HEK293 (cell line): ENCODE results near the gene FBXO28.

Source experiments
- CTCF ChIP-seq: fragments of 450-650 bp; formaldehyde crosslinking; IDR thresholded peaks from 2 replicates; pipeline ENCODE4 v1.5.1; 2016; ENCODE audit warnings: missing biosample characterization, missing genetic modification characterization
- PRDM1 ChIP-seq: fragments of 450-650 bp; formaldehyde crosslinking; IDR thresholded peaks from 2 replicates; pipeline ENCODE4; 2016; ENCODE audit warnings: missing biosample characterization, missing genetic modification characterization
- YY1 ChIP-seq: fragments of 450-650 bp; formaldehyde crosslinking; IDR thresholded peaks from 2 replicates; pipeline ENCODE4 v1.5.1; 2018; ENCODE audit warnings: missing biosample characterization, missing genetic modification characterization
- ZBTB10 ChIP-seq: fragments of 450-650 bp; formaldehyde crosslinking; IDR thresholded peaks from 2 replicates; pipeline ENCODE4 v1.5.1; 2016; ENCODE audit warnings: missing biosample characterization, missing genetic modification characterization
- ZBTB49 ChIP-seq: fragments of 450-650 bp; formaldehyde crosslinking; IDR thresholded peaks from 2 replicates; pipeline ENCODE4 v1.5.1; 2016; ENCODE audit warnings: missing biosample characterization, missing genetic modification characterization, low read depth
- ZNF274 ChIP-seq, 2 experiments: fragments of 200-500 bp in 1 of 2; fragments of 450-650 bp in 1 of 2; sonication (Bioruptor generic) in 1 of 2; formaldehyde crosslinking in 1 of 2; IDR thresholded peaks; 2 replicates each; pipeline versions ENCODE4 v1.5.1 to v1.6.1; 2014 to 2016; ENCODE audit warnings: borderline replicate concordance in 1 of 2, inconsistent platforms in 1 of 2, low read length in 1 of 2, missing biosample characterization in 1 of 2, missing genetic modification characterization in 1 of 2
- ZNF366 ChIP-seq: fragments of 450-650 bp; formaldehyde crosslinking; conservative IDR thresholded peaks from 2 replicates; pipeline ENCODE4 v1.5.1; 2016; ENCODE audit warnings: missing biosample characterization, missing genetic modification characterization
- ZNF513 ChIP-seq: fragments of 450-650 bp; IDR thresholded peaks from 2 replicates; pipeline ENCODE4 v1.5.1; 2018; ENCODE audit warnings: missing biosample characterization, missing genetic modification characterization
- ZNF621 ChIP-seq: fragments of 450-650 bp; formaldehyde crosslinking; IDR thresholded peaks from 2 replicates; pipeline ENCODE4 v1.5.1; 2017; ENCODE audit warnings: missing biosample characterization, missing genetic modification characterization
- ZSCAN4 ChIP-seq: fragments of 450-650 bp; formaldehyde crosslinking; IDR thresholded peaks from 2 replicates; pipeline ENCODE4 v1.5.1; 2017; ENCODE audit warnings: missing biosample characterization, missing genetic modification characterization

- TF ChIP-seq ZNF513 = no peak; the same call in 1 of the 2 replicates
- no peak for TF ChIP-seq ZBTB10 (tag by site-specific recombination)
- no peak for TF ChIP-seq PRDM1
- TF ChIP-seq CTCF (tag by site-specific recombination) = no peak
- TF ChIP-seq ZNF621 (tag by site-specific recombination) = no peak
- no peak for TF ChIP-seq ZNF274 (IDR thresholded peaks at IDR 0.05; ENCODE audit: low read length)
- no peak for TF ChIP-seq ZNF274 (tag by site-specific recombination; IDR thresholded peaks at IDR 0.05; ENCODE audit: borderline replicate concordance)
- TF ChIP-seq ZNF366 (tag by site-specific recombination) = peak; percentile 30; the same call in 1 of the 2 replicates
- no peak for TF ChIP-seq YY1 (tag by site-specific recombination)
- TF ChIP-seq ZSCAN4 (tag by site-specific recombination) = no peak
- no peak for TF ChIP-seq ZBTB49
Measured at GRCh38 chr1:224211206-224211962, 97.5 kb downstream of the FBXO28 start.
